B cell (primary cell): Measurements from ENCODE around the gene MON1A. TPM values are rescaled to one million over a fixed set of nuclear protein-coding genes. Genes with fewer than 3 reads are reported as not detected.
A peak's percentile ranks its signal among the peaks of the same experiment; 100 is the strongest.

Experiments used
- ATAC-seq: fragments of 200-7000 bp; cut with Tn5 transposase; one replicate; pipeline ENCODE4 v1.10.0; 2021; ENCODE audit warnings: low read depth, mild to moderate bottlenecking, moderate number of reproducible peaks, moderate library complexity
- CTCF ChIA-PET: fragments of 350-600 bp; sonication (Branson Sonifier 250); formaldehyde crosslinking; loops from one replicate; lab custom pipeline; 2021; ENCODE audit warnings: antibody characterized with exemption, inconsistent platforms; lab: Charles Lee
- POLR2A ChIA-PET: fragments of 350-600 bp; sonication (Branson Sonifier 250); formaldehyde crosslinking; loops from one replicate; lab custom pipeline; 2021; ENCODE audit warnings: antibody characterized with exemption; lab: Charles Lee
- DNase-seq: peaks from one replicate; pipeline ENCODE4 v3.0.0; 2013
- H2AFZ ChIP-seq: 2 replicates; pipeline ENCODE4 v1.6.1; 2012; ENCODE audit warnings: mild to moderate bottlenecking, low read depth, low read length; ENCODE audit not compliant: insufficient read depth, poor library complexity, severe bottlenecking
- H3K27ac ChIP-seq, 2 donors: 1 replicate in 1 of 2; 2 replicates in 1 of 2; pipeline ENCODE4 v1.5.1; 2012 to 2013; ENCODE audit warnings: low read length in 2 of 2, mild to moderate bottlenecking in 2 of 2, moderate library complexity in 1 of 2
- H3K27me3 ChIP-seq, 4 experiments: fragments of 200-600 bp in 1 of 4; sonication (generic) in 1 of 4; replicated peaks in 1 of 4; 1 replicate in 2 of 4; 2 replicates in 2 of 4; pipeline versions ENCODE4 v1.6.1 to v1.7.0; 2013 to 2016; ENCODE audit warnings: low read length in 3 of 4, mild to moderate bottlenecking in 2 of 4, mixed read lengths in 1 of 4, moderate library complexity in 1 of 4; ENCODE audit not compliant: insufficient read depth in 4 of 4, control insufficient read depth in 3 of 4; ENCODE audit errors: control extremely low read depth in 1 of 4
- H3K36me3 ChIP-seq, 2 experiments: replicated peaks in 1 of 2; 1 replicate in 1 of 2; 2 replicates in 1 of 2; pipeline versions ENCODE4 v1.6.1 to v1.7.1; 2013; ENCODE audit warnings: low read length in 1 of 2; ENCODE audit not compliant: insufficient read depth in 2 of 2, control insufficient read depth in 1 of 2; ENCODE audit errors: control extremely low read depth in 1 of 2, extremely low read depth in 1 of 2
- H3K4me1 ChIP-seq, 2 donors: fragments of 200-600 bp in 1 of 2; sonication (generic) in 1 of 2; 1 replicate in 1 of 2; 2 replicates in 1 of 2; pipeline versions ENCODE4 v1.5.1 to v1.6.1; 2013 to 2017; ENCODE audit warnings: low read length in 2 of 2; ENCODE audit not compliant: control insufficient read depth in 2 of 2, insufficient read depth in 2 of 2
- H3K4me2 ChIP-seq: replicated peaks from 2 replicates; pipeline ENCODE3; 2012; ENCODE audit warnings: mild to moderate bottlenecking, low read depth, low read length; ENCODE audit not compliant: poor library complexity, severe bottlenecking
- H3K4me3 ChIP-seq, 5 experiments: fragments of 200-600 bp in 1 of 5; sonication (generic) in 1 of 5; 1 replicate in 3 of 5; 2 replicates in 2 of 5; pipeline versions ENCODE4 v1.5.1 to v1.7.0; 2011 to 2016; ENCODE audit warnings: low read length in 4 of 5, mild to moderate bottlenecking in 4 of 5, low read depth in 2 of 5, control low read depth in 1 of 5, moderate library complexity in 1 of 5; ENCODE audit not compliant: insufficient read depth in 1 of 5; ENCODE audit errors: control extremely low read depth in 1 of 5, extremely low read depth in 1 of 5
- H3K79me2 ChIP-seq: fragments of 200-600 bp; sonication (generic); one replicate; pipeline ENCODE4 v1.6.0; 2016; ENCODE audit warnings: low read length; ENCODE audit not compliant: control insufficient read depth, insufficient read depth
- H3K9ac ChIP-seq: fragments of 200-600 bp; sonication (generic); 2 replicates; pipeline ENCODE4 v1.6.1; 2017; ENCODE audit warnings: mild to moderate bottlenecking, low read length, moderate library complexity
- H3K9me3 ChIP-seq, 3 donors: one replicate each; pipeline versions ENCODE4 v1.6.1 to v1.7.1; 2013; ENCODE audit warnings: low read length in 2 of 3; ENCODE audit not compliant: control insufficient read depth in 2 of 3, insufficient read depth in 1 of 3; ENCODE audit errors: control extremely low read depth in 1 of 3
- H4K20me1 ChIP-seq: 2 replicates; pipeline ENCODE4 v1.6.0; 2012; ENCODE audit warnings: mild to moderate bottlenecking, low read length; ENCODE audit not compliant: insufficient read depth, control insufficient read depth, poor library complexity, severe bottlenecking
- H3K27ac Mint-ChIP-seq: one replicate; pipeline ENCODE4 v1.8.0; 2021; ENCODE audit warnings: mixed read lengths
- H3K27me3 Mint-ChIP-seq: one replicate; pipeline ENCODE4 v1.8.0; 2021; ENCODE audit warnings: mixed read lengths
- H3K4me1 Mint-ChIP-seq: one replicate; pipeline ENCODE4 v1.8.0; 2021; ENCODE audit warnings: mixed read lengths
- H3K4me3 Mint-ChIP-seq: one replicate; pipeline ENCODE4 v1.8.0; 2021; ENCODE audit warnings: mixed read lengths
- H3K9me3 Mint-ChIP-seq: one replicate; pipeline ENCODE4 v1.8.0; 2022; ENCODE audit warnings: mixed read lengths; ENCODE audit not compliant: insufficient read depth
- EZH2 ChIP-seq: IDR thresholded peaks from 2 replicates; pipeline ENCODE4 v1.6.1; 2012; ENCODE audit warnings: borderline replicate concordance, low read depth, mild to moderate bottlenecking, moderate library complexity, low read length; ENCODE audit not compliant: insufficient read depth, poor library complexity, severe bottlenecking
- WGBS: methylation state at CpG from one replicate; pipeline ENCODE4 v1.1.5; 2013; ENCODE audit warnings: missing lambda C conversion rate; ENCODE audit not compliant: insufficient coverage; 5-methylcytosine and 5-hydroxymethylcytosine counted together
- intact Hi-C: fragments of 100-400 bp; cut with micrococcal nuclease; formaldehyde crosslinking; loops from one replicate; pipeline ENCODE4 v1.10.0; 2022
- polyA minus RNA-seq: library from RNA; depleted of rRNA, polyadenylated mRNA; stranded (reverse); fragments of >200 nt; gene quantifications from 2 replicates; pipeline ENCODE4 v1.2.3, GENCODE V29; 2012
- polyA plus RNA-seq: library from polyadenylated mRNA; depleted of rRNA; stranded (reverse); fragments of >200 nt; gene quantifications from 2 replicates; pipeline ENCODE4 v1.2.3, GENCODE V29; 2012
- total RNA-seq, 2 donors: library from RNA; stranded (reverse); fragments of 120-200 nt in 1 of 2; gene quantifications; 1 replicate in 1 of 2; 2 replicates in 1 of 2; pipeline versions ENCODE4 v1.2.3 to v1.2.4, GENCODE V29; 2013 to 2022
- TF ChIP-seq, protein P1 (sequence below): fragments of 200-600 bp; IDR thresholded peaks from one replicate; pipeline ENCODE4 v1.8.0; 2022; ENCODE audit warnings: antibody characterized with exemption, mild to moderate bottlenecking

The MON1A gene, protein sequence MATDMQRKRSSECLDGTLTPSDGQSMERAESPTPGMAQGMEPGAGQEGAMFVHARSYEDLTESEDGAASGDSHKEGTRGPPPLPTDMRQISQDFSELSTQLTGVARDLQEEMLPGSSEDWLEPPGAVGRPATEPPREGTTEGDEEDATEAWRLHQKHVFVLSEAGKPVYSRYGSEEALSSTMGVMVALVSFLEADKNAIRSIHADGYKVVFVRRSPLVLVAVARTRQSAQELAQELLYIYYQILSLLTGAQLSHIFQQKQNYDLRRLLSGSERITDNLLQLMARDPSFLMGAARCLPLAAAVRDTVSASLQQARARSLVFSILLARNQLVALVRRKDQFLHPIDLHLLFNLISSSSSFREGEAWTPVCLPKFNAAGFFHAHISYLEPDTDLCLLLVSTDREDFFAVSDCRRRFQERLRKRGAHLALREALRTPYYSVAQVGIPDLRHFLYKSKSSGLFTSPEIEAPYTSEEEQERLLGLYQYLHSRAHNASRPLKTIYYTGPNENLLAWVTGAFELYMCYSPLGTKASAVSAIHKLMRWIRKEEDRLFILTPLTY
- total RNA-seq (5.6 and 6.6 TPM in 2 replicates), polyA plus RNA-seq (4.3 and 8.9 TPM in 2 replicates), polyA minus RNA-seq (5.9 and 7.5 TPM in 2 replicates)
- total RNA-seq (2013), result 5.6 TPM

DNA sequence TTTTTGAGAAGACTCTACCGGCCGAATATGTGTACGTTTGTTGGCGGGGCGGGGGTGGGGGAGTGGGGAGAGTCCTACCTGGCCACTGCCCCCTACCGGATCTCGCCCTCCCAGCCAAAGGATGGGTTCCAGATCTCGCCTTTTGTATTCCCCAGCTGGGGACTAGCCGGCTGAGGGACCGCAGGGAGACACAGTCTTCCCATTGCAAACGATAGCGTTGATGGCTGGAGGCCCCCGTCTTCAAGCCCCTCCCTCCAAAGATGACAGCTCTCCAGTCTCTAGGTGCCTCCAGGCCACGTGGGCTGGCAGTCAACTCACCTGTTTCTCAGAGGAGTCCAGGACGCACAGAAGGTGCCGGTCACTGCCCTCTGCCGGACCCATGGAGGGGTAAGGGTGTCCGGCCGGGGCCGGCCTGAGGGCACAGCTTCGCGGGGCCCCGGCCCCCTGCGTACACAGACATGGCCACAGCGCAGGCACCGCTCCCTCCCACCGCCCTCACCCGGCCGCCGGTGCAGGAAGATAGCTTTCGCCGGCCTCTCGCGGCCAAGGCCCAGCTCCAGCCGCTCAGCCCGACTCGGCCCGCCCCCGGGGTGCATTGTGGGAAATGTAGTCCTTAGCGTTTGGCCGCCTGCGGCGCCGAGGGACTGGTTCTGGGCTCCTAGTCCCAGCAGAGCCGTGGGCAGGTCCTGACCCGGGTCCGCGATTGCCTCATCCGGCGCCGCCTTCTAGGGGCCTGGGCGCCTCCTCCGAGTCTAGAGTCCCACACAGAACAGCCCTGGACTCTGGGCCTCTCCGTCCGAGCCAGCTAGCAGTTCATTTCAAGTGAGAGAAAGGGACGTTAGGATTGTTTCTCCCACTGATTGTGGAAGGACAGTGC lies at the start of gene MON1A:
TSS of gene MON1A (minus strand) at position 521 of the 877 bp plus-strand sequence. CDS start 16,465 bp downstream, outside the sequence.
- intact Hi-C loops, result loop anchor here (1.0 to 2.0 kb wide), 3 partner anchors 11 to 257 kb away; partner anchors contain the start of genes RBM5 and RBM6
- peak; percentile 93 for ATAC-seq
- H3K27ac Mint-ChIP-seq, result peak within 1 kb of the TSS; percentile 81
- H3K9me3 Mint-ChIP-seq, result no peaks in the 10 kb centered on the region
- WGBS, result 4% methylated on average over 46 of the region's 56 CpGs
- peak within 1 kb of the TSS; percentile 63 to 96 (median 92) for H3K4me3 ChIP-seq
- CTCF ChIA-PET, result interaction anchor here (1.0 to 2.9 kb wide), 5 partner anchors 10 to 390 kb away, joined by 3 to 17 read pairs (median 6); partner anchors contain the start of gene RBM6
- peaks cover 0 to 4% (median 0%) of the 10 kb centered on the region in 3 donors for H3K9me3 ChIP-seq
- H3K4me1 ChIP-seq, result peaks cover 8 to 17% of the 10 kb centered on the region in 2 donors
- H3K4me1 Mint-ChIP-seq, result peaks cover 11% of the 10 kb centered on the region
- H3K4me2 ChIP-seq, result peak within 1 kb of the TSS; percentile 100
- H3K4me3 Mint-ChIP-seq, result peak within 1 kb of the TSS; percentile 85
- peak within 1 kb of the TSS; percentile 99 for H3K9ac ChIP-seq
- DNase-seq, result peak; percentile 86
- POLR2A ChIA-PET, result interaction anchor here (0.7 to 1.5 kb wide), 6 partner anchors 10 to 240 kb away, joined by 3 to 22 read pairs (median 6); partner anchors contain the start of gene RBM6
- H3K27me3 ChIP-seq, result no peaks in the 10 kb centered on the region
- H2AFZ ChIP-seq, result peak within 1 kb of the TSS; percentile 99
- H3K27me3 Mint-ChIP-seq, result no peaks in the 10 kb centered on the region
- no peaks in the 10 kb centered on the region for H3K36me3 ChIP-seq
- peak within 1 kb of the TSS; percentile 70 to 89 for H3K27ac ChIP-seq
- TF ChIP-seq EZH2, result no peak
- TF ChIP-seq, protein P1, sequence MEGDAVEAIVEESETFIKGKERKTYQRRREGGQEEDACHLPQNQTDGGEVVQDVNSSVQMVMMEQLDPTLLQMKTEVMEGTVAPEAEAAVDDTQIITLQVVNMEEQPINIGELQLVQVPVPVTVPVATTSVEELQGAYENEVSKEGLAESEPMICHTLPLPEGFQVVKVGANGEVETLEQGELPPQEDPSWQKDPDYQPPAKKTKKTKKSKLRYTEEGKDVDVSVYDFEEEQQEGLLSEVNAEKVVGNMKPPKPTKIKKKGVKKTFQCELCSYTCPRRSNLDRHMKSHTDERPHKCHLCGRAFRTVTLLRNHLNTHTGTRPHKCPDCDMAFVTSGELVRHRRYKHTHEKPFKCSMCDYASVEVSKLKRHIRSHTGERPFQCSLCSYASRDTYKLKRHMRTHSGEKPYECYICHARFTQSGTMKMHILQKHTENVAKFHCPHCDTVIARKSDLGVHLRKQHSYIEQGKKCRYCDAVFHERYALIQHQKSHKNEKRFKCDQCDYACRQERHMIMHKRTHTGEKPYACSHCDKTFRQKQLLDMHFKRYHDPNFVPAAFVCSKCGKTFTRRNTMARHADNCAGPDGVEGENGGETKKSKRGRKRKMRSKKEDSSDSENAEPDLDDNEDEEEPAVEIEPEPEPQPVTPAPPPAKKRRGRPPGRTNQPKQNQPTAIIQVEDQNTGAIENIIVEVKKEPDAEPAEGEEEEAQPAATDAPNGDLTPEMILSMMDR, result peak; percentile 35
- peaks cover 8% of the 10 kb centered on the region for H3K79me2 ChIP-seq
- H4K20me1 ChIP-seq, result no peaks in the 10 kb centered on the region
